ENCODE data around the gene SNTG2.
"Not testable (repeated sequence)": the region's sequence is repeated elsewhere in the genome, so short reads cannot be mapped to it uniquely, and the experiment has no call there.

The SNTG2 gene

GRCh38 chr2:1353543-1353942 is 402.9 kb downstream of the SNTG2 start:
- in situ Hi-C loops (cut with MboI; ENCODE audit: low sequenced_read_pairs) = no loop called here

- in situ Hi-C loops (cut with MboI; ENCODE audit: low sequenced_read_pairs) = no loop called here
Observed at GRCh38 chr2:1360144-1360543, 409.5 kb downstream of the SNTG2 start.

GRCh38 chr2:1360557-1361250 is 410.1 kb downstream of the SNTG2 start:
- in situ Hi-C loops (cut with MboI; ENCODE audit: low sequenced_read_pairs) = no loop called here

GRCh38 chr2:1363367-1363766 is 412.7 kb downstream of the SNTG2 start:
- in situ Hi-C loops (cut with MboI; ENCODE audit: low sequenced_read_pairs) = no loop called here

- in situ Hi-C loops (cut with MboI; ENCODE audit: low sequenced_read_pairs) = no loop called here
Observed at GRCh38 chr2:1366546-1367134, 416.0 kb downstream of the SNTG2 start.

- in situ Hi-C loops (cut with MboI; ENCODE audit: low sequenced_read_pairs) = no loop called here
Observed at GRCh38 chr2:1367601-1368000, 417.0 kb downstream of the SNTG2 start.

- in situ Hi-C loops (cut with MboI; ENCODE audit: low sequenced_read_pairs) = no loop called here
Observed at GRCh38 chr2:1369905-1370304, 419.3 kb downstream of the SNTG2 start.

GRCh38 chr2:1370461-1370860 is 419.8 kb downstream of the SNTG2 start:
- in situ Hi-C loops (cut with MboI; ENCODE audit: low sequenced_read_pairs) = no loop called here

GRCh38 chr2:1371082-1371481 is 420.4 kb downstream of the SNTG2 start:
- in situ Hi-C loops (cut with MboI; ENCODE audit: low sequenced_read_pairs) = no loop called here

GRCh38 chr2:1373830-1374229 is 423.2 kb downstream of the SNTG2 start:
- in situ Hi-C loops (cut with MboI; ENCODE audit: low sequenced_read_pairs) = no loop called here

GRCh38 chr2:1374287-1374686 is 423.6 kb downstream of the SNTG2 start:
- in situ Hi-C loops (cut with MboI; ENCODE audit: low sequenced_read_pairs) = no loop called here

GRCh38 chr2:1375794-1376193 is 425.1 kb downstream of the SNTG2 start:
- in situ Hi-C loops (cut with MboI; ENCODE audit: low sequenced_read_pairs) = no loop called here

- in situ Hi-C loops (cut with MboI; ENCODE audit: low sequenced_read_pairs) = no loop called here
Observed at GRCh38 chr2:1377473-1377872, 426.8 kb downstream of the SNTG2 start.

- in situ Hi-C loops (cut with MboI; ENCODE audit: low sequenced_read_pairs) = no loop called here
Observed at GRCh38 chr2:1378456-1379150, 428.0 kb downstream of the SNTG2 start.

GRCh38 chr2:1381644-1382043 is 431.0 kb downstream of the SNTG2 start:
- in situ Hi-C loops (cut with MboI; ENCODE audit: low sequenced_read_pairs) = no loop called here

GRCh38 chr2:1387954-1388725 is 437.5 kb downstream of the SNTG2 start:
- in situ Hi-C loops (cut with MboI; ENCODE audit: low sequenced_read_pairs) = not testable (repeated sequence)

GRCh38 chr2:1390118-1390517 is 439.5 kb downstream of the SNTG2 start:
- in situ Hi-C loops (cut with MboI; ENCODE audit: low sequenced_read_pairs) = not testable (repeated sequence)

- in situ Hi-C loops (cut with MboI; ENCODE audit: low sequenced_read_pairs) = no loop called here
Observed at GRCh38 chr2:1393321-1393720, 442.7 kb downstream of the SNTG2 start.

GRCh38 chr2:1394709-1395408 is 444.2 kb downstream of the SNTG2 start:
- in situ Hi-C loops (cut with MboI; ENCODE audit: low sequenced_read_pairs) = no loop called here

GRCh38 chr2:1397350-1397749 is 446.7 kb downstream of the SNTG2 start:
- in situ Hi-C loops (cut with MboI; ENCODE audit: low sequenced_read_pairs) = no loop called here

- in situ Hi-C loops (cut with MboI; ENCODE audit: low sequenced_read_pairs) = no loop called here
Observed at GRCh38 chr2:1398191-1398590, 447.5 kb downstream of the SNTG2 start.

Data from HL-60/S4 (cell line).